Measurements from ENCODE around the gene BRAT1. TPM values are rescaled to one million over a fixed set of nuclear protein-coding genes. Genes with fewer than 3 reads are reported as not detected.

The BRAT1 gene
- total RNA-seq, 1 donor from 2014 or later = 43.7 TPM

DNA sequence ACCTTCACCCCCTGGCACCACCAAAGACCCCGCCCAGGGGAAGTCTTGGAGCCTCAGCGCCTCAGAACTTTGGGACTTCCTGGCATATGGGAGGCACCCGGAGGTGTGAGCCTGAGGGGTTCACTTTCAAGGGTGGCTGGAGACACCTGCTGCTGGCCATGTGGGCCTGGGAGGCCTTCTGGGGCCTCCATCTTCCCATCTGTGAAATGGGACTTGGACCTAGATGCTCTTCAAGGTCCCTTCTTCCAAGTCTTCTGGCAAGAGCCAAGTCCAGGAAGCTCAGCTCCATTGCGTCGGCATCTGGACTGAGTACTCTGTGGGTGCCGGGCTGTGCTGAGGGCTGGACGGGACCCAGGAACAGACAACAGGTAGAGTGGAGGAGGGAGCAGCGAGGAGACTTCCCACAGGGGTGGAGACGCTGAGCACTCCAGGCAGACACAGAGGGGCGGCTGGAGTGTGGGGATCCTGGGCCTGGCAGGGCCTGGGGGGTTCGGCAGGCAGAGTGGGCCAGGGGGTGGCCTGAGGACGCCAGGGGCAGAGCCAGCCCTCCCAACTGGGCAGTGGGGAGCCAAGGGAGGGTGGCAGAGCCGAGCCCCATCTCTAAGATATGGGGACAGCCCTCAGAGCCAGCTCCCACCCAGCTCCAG, 45.1 kb downstream of the BRAT1 start:
- H3K9me3 Mint-ChIP-seq (ENCODE audit: low read depth) = no peaks in the 10 kb centered on the region
- TF ChIP-seq, protein P1, sequence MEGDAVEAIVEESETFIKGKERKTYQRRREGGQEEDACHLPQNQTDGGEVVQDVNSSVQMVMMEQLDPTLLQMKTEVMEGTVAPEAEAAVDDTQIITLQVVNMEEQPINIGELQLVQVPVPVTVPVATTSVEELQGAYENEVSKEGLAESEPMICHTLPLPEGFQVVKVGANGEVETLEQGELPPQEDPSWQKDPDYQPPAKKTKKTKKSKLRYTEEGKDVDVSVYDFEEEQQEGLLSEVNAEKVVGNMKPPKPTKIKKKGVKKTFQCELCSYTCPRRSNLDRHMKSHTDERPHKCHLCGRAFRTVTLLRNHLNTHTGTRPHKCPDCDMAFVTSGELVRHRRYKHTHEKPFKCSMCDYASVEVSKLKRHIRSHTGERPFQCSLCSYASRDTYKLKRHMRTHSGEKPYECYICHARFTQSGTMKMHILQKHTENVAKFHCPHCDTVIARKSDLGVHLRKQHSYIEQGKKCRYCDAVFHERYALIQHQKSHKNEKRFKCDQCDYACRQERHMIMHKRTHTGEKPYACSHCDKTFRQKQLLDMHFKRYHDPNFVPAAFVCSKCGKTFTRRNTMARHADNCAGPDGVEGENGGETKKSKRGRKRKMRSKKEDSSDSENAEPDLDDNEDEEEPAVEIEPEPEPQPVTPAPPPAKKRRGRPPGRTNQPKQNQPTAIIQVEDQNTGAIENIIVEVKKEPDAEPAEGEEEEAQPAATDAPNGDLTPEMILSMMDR (IDR thresholded peaks at IDR 0.05; ENCODE audit: unreplicated experiment) = no peak
- H3K36me3 Mint-ChIP-seq (ENCODE audit: insufficient read depth) = no peaks in the 10 kb centered on the region
- H3K4me1 Mint-ChIP-seq (ENCODE audit: low read depth) = peaks cover 15% of the 10 kb centered on the region
- H3K27me3 Mint-ChIP-seq = peaks cover 5% of the 10 kb centered on the region
- H3K27ac Mint-ChIP-seq = no peak overlapping the region
- DNase-seq (ENCODE audit: low spot score, unreplicated experiment) = no peak
- H3K4me3 Mint-ChIP-seq (ENCODE audit: low read depth) = no peak overlapping the region

DNA sequence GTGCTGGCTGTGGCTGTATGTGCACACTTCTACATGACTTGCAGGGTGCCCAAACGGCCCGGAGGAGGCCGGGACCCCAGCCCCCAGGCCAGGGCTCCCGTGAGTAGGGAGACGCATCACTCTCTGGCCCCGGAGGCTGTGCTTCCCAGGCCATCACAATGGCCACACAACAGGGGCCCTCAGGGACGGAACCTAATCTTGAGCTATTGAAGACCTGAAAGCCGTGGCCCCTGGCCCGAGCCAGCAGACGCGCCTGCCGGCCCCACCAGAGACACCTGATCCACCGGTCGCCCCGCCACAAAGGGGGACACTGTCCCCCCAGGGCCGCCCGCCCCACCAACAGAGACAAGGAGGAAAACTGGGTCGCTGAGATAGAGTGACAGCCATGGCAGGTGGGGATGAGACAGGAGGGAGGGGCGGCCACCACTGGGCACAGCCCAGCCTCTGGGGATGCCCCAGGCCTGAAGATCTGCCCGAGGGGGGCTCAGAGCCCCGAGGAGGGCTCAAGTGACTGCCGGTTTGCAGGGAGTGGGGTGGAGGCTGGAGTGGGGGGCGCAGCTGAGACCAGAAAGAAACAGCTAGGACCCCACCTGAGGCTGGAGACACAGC, 45.9 kb downstream of the BRAT1 start:
- Mint-ChIP-seq H3K4me3 (ENCODE audit: low read depth) (no peak overlapping the region), H3K27ac (no peak overlapping the region), H3K4me1 (ENCODE audit: low read depth) (peaks cover 15% of the 10 kb centered on the region), H3K9me3 (ENCODE audit: low read depth) (no peaks in the 10 kb centered on the region), H3K27me3 (peaks cover 5% of the 10 kb centered on the region), H3K36me3 (ENCODE audit: insufficient read depth) (no peaks in the 10 kb centered on the region)
- no peak for DNase-seq (ENCODE audit: low spot score, unreplicated experiment)
- TF ChIP-seq, protein P1 (IDR thresholded peaks at IDR 0.05; ENCODE audit: unreplicated experiment) = no peak

- peaks cover 5% of the 10 kb centered on the region for H3K27me3 Mint-ChIP-seq
- TF ChIP-seq, protein P1 (IDR thresholded peaks at IDR 0.05; ENCODE audit: unreplicated experiment) = no peak
- peaks cover 15% of the 10 kb centered on the region for H3K4me1 Mint-ChIP-seq (ENCODE audit: low read depth)
- no peak overlapping the region for H3K27ac Mint-ChIP-seq
- DNase-seq (ENCODE audit: low spot score, unreplicated experiment) = no peak
- no peaks in the 10 kb centered on the region for H3K9me3 Mint-ChIP-seq (ENCODE audit: low read depth)
- H3K36me3 Mint-ChIP-seq (ENCODE audit: insufficient read depth) = no peaks in the 10 kb centered on the region
- no peak overlapping the region for H3K4me3 Mint-ChIP-seq (ENCODE audit: low read depth)
Measured at GRCh38 chr7:2508327-2509215, 46.8 kb downstream of the BRAT1 start.

DNA sequence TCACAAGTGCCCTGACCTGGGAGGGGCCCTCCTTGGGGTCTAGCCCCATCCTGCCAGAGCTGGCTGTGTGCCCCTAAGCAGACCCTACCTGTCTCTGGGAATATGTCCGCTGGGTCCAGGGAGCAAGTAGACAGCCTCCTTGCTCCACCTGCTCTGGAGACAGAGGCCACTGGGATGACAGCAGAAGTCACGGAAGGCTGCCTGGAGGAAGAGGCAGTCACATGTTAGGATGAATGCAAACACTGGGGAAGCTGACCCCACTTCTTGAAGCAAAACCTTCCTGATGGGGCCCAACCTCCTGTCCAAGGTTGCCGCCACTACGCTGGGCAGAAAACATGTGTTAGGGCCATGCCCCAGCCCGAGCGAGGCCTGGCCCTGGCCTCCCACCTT, 47.4 kb downstream of the BRAT1 start:
- Mint-ChIP-seq H3K4me1 (ENCODE audit: low read depth) (peaks cover 15% of the 10 kb centered on the region), H3K27me3 (peaks cover 3% of the 10 kb centered on the region), H3K27ac (no peak overlapping the region), H3K4me3 (ENCODE audit: low read depth) (no peak overlapping the region), H3K9me3 (ENCODE audit: low read depth) (no peaks in the 10 kb centered on the region), H3K36me3 (ENCODE audit: insufficient read depth) (no peaks in the 10 kb centered on the region)
- no peak for DNase-seq (ENCODE audit: low spot score, unreplicated experiment)
- TF ChIP-seq, protein P1 (IDR thresholded peaks at IDR 0.05; ENCODE audit: unreplicated experiment) = no peak

DNA sequence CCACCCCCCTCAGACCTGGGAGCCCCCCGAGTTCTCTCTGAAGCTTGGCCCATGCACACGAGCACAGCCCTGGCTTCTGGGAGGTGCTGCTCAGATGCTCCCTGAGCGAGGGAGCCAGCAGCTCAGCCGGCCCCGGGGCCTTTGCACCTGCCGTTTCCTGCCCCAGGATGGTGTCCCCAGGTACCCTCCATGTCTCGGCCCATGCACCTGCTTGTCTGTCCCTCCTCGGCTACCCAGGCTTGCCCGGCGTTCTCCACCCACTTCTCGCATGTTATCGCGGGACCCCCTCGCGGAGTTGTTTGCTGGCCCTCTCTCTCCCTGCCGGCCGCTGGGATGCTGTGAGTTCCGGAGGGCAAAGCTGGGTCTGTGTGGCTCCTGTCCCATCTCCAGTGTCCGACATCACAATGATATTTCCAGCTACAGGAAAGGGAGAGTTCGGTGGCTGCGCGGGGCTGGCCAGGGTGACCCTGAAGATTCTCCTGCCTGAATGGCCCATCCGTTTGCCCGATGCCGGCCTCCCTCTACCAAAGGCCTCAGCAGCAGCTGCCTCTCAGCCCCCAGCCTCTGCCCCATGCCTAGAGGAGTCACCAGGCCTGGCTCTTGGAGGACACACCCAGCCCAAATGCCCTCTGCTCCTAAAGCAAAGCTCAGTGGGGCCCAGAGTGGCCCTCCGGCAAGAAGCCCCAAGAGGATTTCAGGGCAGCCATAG, 48.0 kb downstream of the BRAT1 start:
- no peak overlapping the region for H3K4me3 Mint-ChIP-seq (ENCODE audit: low read depth)
- H3K36me3 Mint-ChIP-seq (ENCODE audit: insufficient read depth) = no peaks in the 10 kb centered on the region
- TF ChIP-seq, protein P1 (IDR thresholded peaks at IDR 0.05; ENCODE audit: unreplicated experiment) = no peak
- H3K27me3 Mint-ChIP-seq = no peaks in the 10 kb centered on the region
- peaks cover 10% of the 10 kb centered on the region for H3K4me1 Mint-ChIP-seq (ENCODE audit: low read depth)
- H3K9me3 Mint-ChIP-seq (ENCODE audit: low read depth) = no peaks in the 10 kb centered on the region
- no peak for DNase-seq (ENCODE audit: low spot score, unreplicated experiment)
- H3K27ac Mint-ChIP-seq = no peak overlapping the region
